GM19463 (cell line): ENCODE data around the gene INTS3.
A peak's percentile ranks its signal among the peaks of the same experiment; 100 is the strongest.

Source experiments
- ATAC-seq: cut with Tn5 transposase; IDR thresholded peaks from one replicate; pipeline ENCODE4 v1.9.1; 2021; ENCODE audit warnings: mild to moderate bottlenecking, moderate library complexity; ENCODE audit not compliant: unreplicated experiment

INTS3 gene

GRCh38 chr1:153727463-153728304 is at the start of gene INTS3:
Gene INTS3, plus strand, starts transcription at chr1:153728050. Its CDS starts 585 bp downstream, at chr1:153728635.
- ATAC-seq: peak; percentile 94

GRCh38 chr1:153678519-153679336 is 49.1 kb upstream of the INTS3 start, which contains the start of gene NPR1:
Gene NPR1, plus strand, starts transcription at chr1:153678688. Its CDS starts 421 bp downstream, at chr1:153679109.
- ATAC-seq: no peak

GRCh38 chr1:153679337-153680119 is 48.3 kb upstream of the INTS3 start:
- no peak for ATAC-seq

- no peak for ATAC-seq
Observed at GRCh38 chr1:153680120-153680403, 47.8 kb upstream of the INTS3 start.

GRCh38 chr1:153682730-153683129 is 45.1 kb upstream of the INTS3 start:
- no peak for ATAC-seq

- ATAC-seq: no peak
Observed at GRCh38 chr1:153683854-153684253, 44.0 kb upstream of the INTS3 start.

GRCh38 chr1:153684892-153685291 is 43.0 kb upstream of the INTS3 start:
- ATAC-seq: no peak

- no peak for ATAC-seq
Observed at GRCh38 chr1:153685544-153686340, 42.1 kb upstream of the INTS3 start.

- ATAC-seq: no peak
Observed at GRCh38 chr1:153687346-153688125, 40.3 kb upstream of the INTS3 start.

- no peak for ATAC-seq
Observed at GRCh38 chr1:153688276-153688675, 39.6 kb upstream of the INTS3 start.

GRCh38 chr1:153688736-153689328 is 39.0 kb upstream of the INTS3 start:
- no peak for ATAC-seq

- no peak for ATAC-seq
Observed at GRCh38 chr1:153693466-153693865, 34.4 kb upstream of the INTS3 start.

GRCh38 chr1:153696741-153697140 is 31.1 kb upstream of the INTS3 start:
- no peak for ATAC-seq

- ATAC-seq: no peak
Observed at GRCh38 chr1:153697191-153698019, 30.4 kb upstream of the INTS3 start.

GRCh38 chr1:153698020-153698922 is 29.6 kb upstream of the INTS3 start:
- no peak for ATAC-seq

- no peak for ATAC-seq
Observed at GRCh38 chr1:153698923-153699714, 28.7 kb upstream of the INTS3 start.

- no peak for ATAC-seq
Observed at GRCh38 chr1:153699768-153700167, 28.1 kb upstream of the INTS3 start.
